Keratinocyte (primary cell): ENCODE results near the gene JOSD1. TPM values are rescaled to one million over a fixed set of nuclear protein-coding genes. Genes with fewer than 3 reads are reported as not detected.

ENCODE experiments used
- DNase-seq: peaks from one replicate; pipeline ENCODE4 v3.0.0-alpha.2; 2011; ENCODE audit warnings: low read depth, missing footprints, low spot score
- FAIRE-seq: peaks from 2 replicates; lab custom pipeline; 2011; peaks lifted over from hg19 to GRCh38; lab: Jason Lieb, UNC
- H2AFZ ChIP-seq: 2 replicates; pipeline ENCODE4 v1.6.0; 2012; ENCODE audit warnings: low read length, control low read depth, inconsistent platforms; ENCODE audit not compliant: control insufficient read depth
- H3K27ac ChIP-seq: 2 replicates; pipeline ENCODE4 v1.5.1; 2011; ENCODE audit warnings: low read length; ENCODE audit not compliant: control insufficient read depth, insufficient read depth
- H3K27me3 ChIP-seq: 3 replicates; pipeline ENCODE4 v1.6.0; 2011; ENCODE audit warnings: low read length; ENCODE audit not compliant: control insufficient read depth, insufficient read depth; ENCODE audit errors: extremely low read depth
- H3K36me3 ChIP-seq, 2 experiments: 2 replicates in 1 of 2; 3 replicates in 1 of 2; pipeline ENCODE4 v1.5.1; 2011; ENCODE audit warnings: low read length in 2 of 2, mild to moderate bottlenecking in 1 of 2; ENCODE audit not compliant: control insufficient read depth in 2 of 2, insufficient read depth in 2 of 2; ENCODE audit errors: extremely low read depth in 1 of 2
- H3K4me1 ChIP-seq: 3 replicates; pipeline ENCODE4 v1.5.1; 2011; ENCODE audit warnings: low read length; ENCODE audit not compliant: control insufficient read depth, insufficient read depth; ENCODE audit errors: extremely low read depth
- H3K4me2 ChIP-seq: 3 replicates; pipeline ENCODE4 v1.6.0; 2011; ENCODE audit warnings: low read depth, low read length; ENCODE audit not compliant: control insufficient read depth, insufficient read depth; ENCODE audit errors: extremely low read depth
- H3K4me3 ChIP-seq, 3 experiments: fragments of 200-600 bp in 1 of 3; sonication (generic) in 1 of 3; 2 replicates in 2 of 3; 3 replicates in 1 of 3; pipeline ENCODE4 v1.5.1; 2011 to 2016; ENCODE audit warnings: low read length in 3 of 3, mild to moderate bottlenecking in 3 of 3, control low read depth in 2 of 3, inconsistent platforms in 1 of 3, low read depth in 1 of 3, mixed read lengths in 1 of 3, mixed run types in 1 of 3, moderate library complexity in 1 of 3; ENCODE audit not compliant: control insufficient read depth in 2 of 3, insufficient read depth in 2 of 3; ENCODE audit errors: extremely low read depth in 1 of 3
- H3K79me2 ChIP-seq: 2 replicates; pipeline ENCODE4 v1.6.0; 2012; ENCODE audit warnings: low read length; ENCODE audit not compliant: control insufficient read depth, insufficient read depth
- H3K9ac ChIP-seq: 3 replicates; pipeline ENCODE4 v1.6.0; 2011; ENCODE audit warnings: low read length; ENCODE audit not compliant: control insufficient read depth, insufficient read depth; ENCODE audit errors: extremely low read depth
- H3K9me1 ChIP-seq: 3 replicates; pipeline ENCODE4 v1.6.0; 2011; ENCODE audit warnings: low read length; ENCODE audit not compliant: control insufficient read depth, insufficient read depth; ENCODE audit errors: extremely low read depth
- H3K9me3 ChIP-seq: 2 replicates; pipeline ENCODE4 v1.5.1; 2012; ENCODE audit warnings: low read depth, low read length; ENCODE audit not compliant: control insufficient read depth
- H4K20me1 ChIP-seq: 3 replicates; pipeline ENCODE4 v1.6.0; 2011; ENCODE audit warnings: low read length; ENCODE audit not compliant: control insufficient read depth, insufficient read depth; ENCODE audit errors: extremely low read depth
- EZH2 ChIP-seq: IDR thresholded peaks from one replicate; pipeline ENCODE4 v1.6.1; 2012; ENCODE audit warnings: inconsistent platforms, mild to moderate bottlenecking, low read length, moderate library complexity
- dilution Hi-C: fragments of 300-500 bp; cut with MboI; formaldehyde crosslinking; loops from one replicate; pipeline ENCODE4 v1.7.0; 2020; ENCODE audit warnings: low sequenced_read_pairs; ENCODE audit not compliant: extremely low pct_ligation_motif_present
- polyA plus RNA-seq, 5 experiments: library from polyadenylated mRNA; depleted of rRNA in 3 of 5; stranded (reverse) in 3 of 5; stranded (forward) in 1 of 5; unstranded in 1 of 5; fragments of >200 nt; gene quantifications; 1 replicate in 1 of 5; 2 replicates in 3 of 5; 3 replicates in 1 of 5; pipeline versions ENCODE4 v1.2.1 to v1.2.3, GENCODE V29; 2011 to 2012; ENCODE audit warnings: missing spikeins in 2 of 5, low read depth in 1 of 5, low replicate concordance in 1 of 5
- TF ChIP-seq, protein P1 (sequence below), 3 experiments: IDR thresholded peaks in 1 of 3; conservative IDR thresholded peaks in 1 of 3; optimal IDR thresholded peaks in 1 of 3; 2 replicates in 2 of 3; 3 replicates in 1 of 3; pipeline versions ENCODE3 to v1.5.1; 2011; ENCODE audit warnings: low read length in 3 of 3, mild to moderate bottlenecking in 3 of 3, moderate library complexity in 2 of 3, control low read depth in 1 of 3, inconsistent platforms in 1 of 3; ENCODE audit not compliant: insufficient read depth in 2 of 3; ENCODE audit errors: extremely low read depth in 1 of 3

Gene JOSD1
- polyA plus RNA-seq, 1 donor (not counting 4 experiments of a cell fraction or from before 2014, with no cell fraction given), result 32.6 TPM

DNA sequence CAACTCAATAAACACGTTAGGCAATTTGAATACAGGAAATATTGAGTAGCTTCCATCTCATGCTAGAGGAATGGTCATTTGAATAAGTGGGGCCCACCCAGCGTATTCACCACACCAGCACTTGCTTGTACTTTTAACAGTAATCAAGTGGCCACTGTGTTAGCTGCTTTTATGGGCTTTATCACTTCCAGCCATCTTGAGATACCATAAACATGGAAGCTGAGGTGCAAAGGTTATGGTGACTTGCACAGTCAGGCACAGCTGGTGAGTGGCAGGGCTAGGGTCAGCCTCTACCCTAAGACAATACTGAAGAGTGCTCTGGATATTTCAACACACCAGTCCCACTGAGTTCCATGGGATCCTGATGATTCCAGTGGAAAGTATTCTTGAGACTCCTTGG lies 6.7 kb downstream of the JOSD1 start:
- Histone ChIP-seq H3K27me3 (no peaks in the 10 kb centered on the region), H3K4me2 (no peak overlapping the region), H3K4me3 (no peak overlapping the region)

DNA sequence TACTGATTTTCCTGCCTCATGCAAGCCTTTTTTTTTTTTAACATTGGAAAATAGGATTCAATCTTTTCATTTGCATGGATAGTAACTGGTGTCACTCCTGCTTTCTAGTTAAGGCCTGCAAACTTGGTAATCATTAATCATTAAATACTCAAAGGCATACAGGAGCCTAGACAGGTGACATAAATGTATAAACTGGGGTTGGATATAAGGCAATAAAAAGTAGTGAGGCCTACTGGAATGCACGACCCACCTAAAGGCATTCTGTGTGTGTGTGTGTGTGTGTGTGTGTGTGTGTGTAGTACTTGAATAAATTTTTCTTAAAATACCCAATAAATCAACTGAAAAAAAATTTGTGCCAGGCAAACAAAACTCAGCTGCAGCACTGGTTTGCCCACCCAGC lies 11.1 kb downstream of the JOSD1 start:
- H3K36me3 ChIP-seq, result peaks cover 43 to 47% of the 10 kb centered on the region in 2 experiments
- no peaks in the 10 kb centered on the region for H4K20me1 ChIP-seq
- TF ChIP-seq, protein P1, sequence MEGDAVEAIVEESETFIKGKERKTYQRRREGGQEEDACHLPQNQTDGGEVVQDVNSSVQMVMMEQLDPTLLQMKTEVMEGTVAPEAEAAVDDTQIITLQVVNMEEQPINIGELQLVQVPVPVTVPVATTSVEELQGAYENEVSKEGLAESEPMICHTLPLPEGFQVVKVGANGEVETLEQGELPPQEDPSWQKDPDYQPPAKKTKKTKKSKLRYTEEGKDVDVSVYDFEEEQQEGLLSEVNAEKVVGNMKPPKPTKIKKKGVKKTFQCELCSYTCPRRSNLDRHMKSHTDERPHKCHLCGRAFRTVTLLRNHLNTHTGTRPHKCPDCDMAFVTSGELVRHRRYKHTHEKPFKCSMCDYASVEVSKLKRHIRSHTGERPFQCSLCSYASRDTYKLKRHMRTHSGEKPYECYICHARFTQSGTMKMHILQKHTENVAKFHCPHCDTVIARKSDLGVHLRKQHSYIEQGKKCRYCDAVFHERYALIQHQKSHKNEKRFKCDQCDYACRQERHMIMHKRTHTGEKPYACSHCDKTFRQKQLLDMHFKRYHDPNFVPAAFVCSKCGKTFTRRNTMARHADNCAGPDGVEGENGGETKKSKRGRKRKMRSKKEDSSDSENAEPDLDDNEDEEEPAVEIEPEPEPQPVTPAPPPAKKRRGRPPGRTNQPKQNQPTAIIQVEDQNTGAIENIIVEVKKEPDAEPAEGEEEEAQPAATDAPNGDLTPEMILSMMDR (optimal IDR thresholded peaks at IDR 0.05 in 1 of 3, IDR thresholded peaks at IDR 0.05 in 1 of 3, conservative IDR thresholded peaks at IDR 0.05 in 1 of 3; ENCODE audit: extremely low read depth in 1 of 3, insufficient read depth in 2 of 3, low read length in 3 of 3), result no peak
- TF ChIP-seq EZH2, result no peak

More for the DNA sequence above, 6.7 kb downstream of the JOSD1 start:
- no peaks in the 10 kb centered on the region for H3K9me1 ChIP-seq
- dilution Hi-C loops, result no loop called here
- no peak for FAIRE-seq
- no peaks in the 10 kb centered on the region for H3K9me3 ChIP-seq
- no peaks in the 10 kb centered on the region for H4K20me1 ChIP-seq
- no peak overlapping the region for H3K9ac ChIP-seq
- peaks cover 70% of the 10 kb centered on the region for H3K79me2 ChIP-seq
- H3K36me3 ChIP-seq, result peaks cover 11 to 22% of the 10 kb centered on the region in 2 experiments
- DNase-seq, result no peak
- H2AFZ ChIP-seq, result no peak overlapping the region
- TF ChIP-seq EZH2, result no peak
- TF ChIP-seq, protein P1 (optimal IDR thresholded peaks at IDR 0.05 in 1 of 3, IDR thresholded peaks at IDR 0.05 in 1 of 3, conservative IDR thresholded peaks at IDR 0.05 in 1 of 3; ENCODE audit: extremely low read depth in 1 of 3, insufficient read depth in 2 of 3, low read length in 3 of 3), result no peak
- no peak overlapping the region for H3K27ac ChIP-seq
- peaks cover 38% of the 10 kb centered on the region for H3K4me1 ChIP-seq

More for the DNA sequence above, 11.1 kb downstream of the JOSD1 start:
- Histone ChIP-seq H3K9ac (no peak overlapping the region), H3K4me2 (no peak overlapping the region), H3K4me3 (no peak overlapping the region), H3K9me1 (no peaks in the 10 kb centered on the region), H3K27ac (no peak overlapping the region), H3K27me3 (no peaks in the 10 kb centered on the region), H3K4me1 (no peaks in the 10 kb centered on the region), H3K79me2 (peaks cover 37% of the 10 kb centered on the region), H2AFZ (no peak overlapping the region), H3K9me3 (no peaks in the 10 kb centered on the region)
- FAIRE-seq (no peak), DNase-seq (no peak)
- dilution Hi-C loops, result no loop called here
